Activated CD4-positive, alpha-beta T cell treated with anti-CD3 and anti-CD28 coated beads, Interleukin-2, amount 50 U/mL, for 1 hour (primary cell): ENCODE results near the gene ZBTB7A.
"Not testable (repeated sequence)": the region's sequence is repeated elsewhere in the genome, so short reads cannot be mapped to it uniquely, and the experiment has no call there.

Experiments used
- DNase-seq: peaks from one replicate; pipeline ENCODE4 v3.0.0-alpha.2; 2020

ZBTB7A gene

DNA sequence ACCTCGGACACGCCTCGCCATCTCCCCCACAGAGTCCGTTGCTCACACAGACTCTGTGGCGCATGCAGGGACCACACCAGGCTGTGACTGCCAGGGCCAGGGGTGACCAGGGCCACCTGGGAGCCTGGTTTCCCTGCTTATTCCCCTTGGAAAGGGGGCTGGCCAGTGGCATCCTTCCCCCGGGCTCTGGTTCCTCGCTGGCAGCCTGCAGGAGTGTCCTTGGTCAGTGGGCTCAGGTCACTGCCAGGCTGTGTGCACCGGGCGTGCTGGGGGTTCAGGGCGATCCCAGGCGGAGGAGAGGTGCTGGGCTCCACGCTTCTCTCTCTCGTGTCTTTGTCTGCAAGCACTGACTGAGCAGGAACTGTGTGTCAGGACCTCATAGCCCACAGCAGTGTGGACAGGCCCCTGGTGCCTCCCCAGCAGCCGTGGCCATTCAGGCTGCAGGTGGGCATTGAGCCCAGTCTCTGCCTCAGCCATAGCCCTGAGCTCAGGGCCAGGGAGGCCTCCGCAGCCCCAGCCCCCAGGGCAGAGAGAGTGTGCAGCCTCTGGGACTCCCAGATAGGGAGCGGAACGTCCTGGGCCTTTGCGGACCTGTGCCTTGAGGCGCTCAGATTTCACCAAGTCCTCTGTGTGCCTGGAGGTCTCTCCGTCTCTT is 52.7 kb downstream of the ZBTB7A start:
- DNase-seq = no peak

DNA sequence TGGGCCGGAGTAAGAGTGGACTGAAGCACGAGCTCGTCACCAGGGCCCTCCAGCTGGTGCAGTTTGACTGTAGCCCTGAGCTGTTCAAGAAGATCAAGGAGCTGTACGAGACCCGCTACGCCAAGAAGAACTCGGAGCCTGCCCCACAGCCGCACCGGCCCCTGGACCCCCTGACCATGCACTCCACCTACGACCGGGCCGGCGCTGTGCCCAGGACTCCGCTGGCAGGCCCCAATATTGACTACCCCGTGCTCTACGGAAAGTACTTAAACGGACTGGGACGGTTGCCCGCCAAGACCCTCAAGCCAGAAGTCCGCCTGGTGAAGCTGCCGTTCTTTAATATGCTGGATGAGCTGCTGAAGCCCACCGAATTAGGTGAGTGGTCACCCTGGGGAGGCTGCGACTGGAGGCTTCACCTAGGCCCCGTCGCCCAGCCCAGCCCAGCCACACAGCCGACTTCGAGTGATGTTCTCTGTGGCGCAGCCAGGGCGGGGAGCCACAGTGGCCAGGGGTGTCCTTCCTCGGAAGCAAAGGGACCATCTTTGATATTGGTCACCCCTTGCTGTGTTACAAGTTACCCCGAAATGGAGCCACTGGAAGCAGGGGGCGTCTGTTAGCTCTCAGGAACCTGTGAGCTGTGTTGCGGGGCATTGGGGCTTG is 53.6 kb downstream of the ZBTB7A start:
- DNase-seq = no peak

DNA sequence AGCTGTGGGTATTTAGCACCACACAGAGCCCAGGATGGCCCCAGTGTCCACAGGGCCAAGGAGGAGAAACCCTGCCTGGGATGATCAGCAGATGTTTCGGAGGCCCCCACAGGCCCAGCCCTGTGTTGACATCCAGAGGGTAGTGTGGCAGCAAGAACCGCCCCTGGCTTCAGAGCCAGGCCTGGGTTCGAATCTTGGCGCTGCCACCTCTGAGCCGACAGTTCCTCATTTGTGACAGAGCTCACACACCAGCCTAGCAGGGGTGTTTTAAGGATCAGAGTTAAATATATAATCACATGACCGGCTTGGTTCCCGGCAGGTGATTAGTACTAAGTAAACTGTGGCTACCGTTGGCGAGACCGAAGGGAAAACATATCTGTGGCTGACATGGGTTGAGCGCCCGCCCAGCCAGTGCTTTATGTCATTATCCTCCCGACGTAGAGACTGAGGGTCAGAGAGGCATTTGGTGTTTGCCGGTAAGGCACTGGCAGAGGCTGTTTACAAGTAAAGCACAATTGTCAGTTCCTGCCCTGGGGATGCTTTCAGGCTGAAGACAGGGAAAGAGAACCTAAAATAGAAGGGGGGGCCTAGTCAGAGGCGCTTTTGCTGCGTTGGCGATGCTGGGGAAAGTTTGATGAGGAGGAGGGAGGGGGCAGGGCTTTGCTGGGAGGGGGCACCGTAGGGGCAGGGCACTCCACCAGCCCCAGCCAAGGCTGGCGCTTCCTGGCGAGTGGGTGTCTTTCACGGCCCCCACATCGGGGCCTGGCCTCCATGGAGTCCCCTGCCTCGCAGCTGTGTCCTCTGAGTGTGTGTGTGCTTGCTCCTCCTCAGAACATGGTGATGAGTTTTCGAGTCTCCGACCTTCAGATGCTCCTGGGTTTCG is 54.4 kb downstream of the ZBTB7A start:
- no peak for DNase-seq

DNA sequence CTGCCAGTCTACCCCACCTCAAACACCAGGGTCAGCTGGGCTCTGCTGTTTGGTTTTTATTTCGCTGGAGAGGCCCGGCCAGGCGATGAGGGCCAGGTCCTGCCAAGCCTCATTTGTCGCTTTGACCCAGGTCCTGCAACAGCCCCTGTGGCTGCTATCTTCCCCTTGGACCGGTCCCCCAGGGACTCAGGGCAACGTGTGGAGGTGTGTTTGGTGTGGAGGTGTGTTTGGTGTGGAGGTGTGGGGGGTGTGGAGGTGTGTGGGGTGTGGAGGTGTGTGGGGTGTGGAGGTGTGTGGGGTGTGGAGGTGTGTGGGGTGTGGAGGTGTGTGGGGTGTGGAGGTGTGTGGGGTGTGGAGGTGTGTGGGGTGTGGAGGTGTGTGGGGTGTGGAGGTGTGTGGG is 55.3 kb downstream of the ZBTB7A start:
- not testable (repeated sequence) for DNase-seq

DNA sequence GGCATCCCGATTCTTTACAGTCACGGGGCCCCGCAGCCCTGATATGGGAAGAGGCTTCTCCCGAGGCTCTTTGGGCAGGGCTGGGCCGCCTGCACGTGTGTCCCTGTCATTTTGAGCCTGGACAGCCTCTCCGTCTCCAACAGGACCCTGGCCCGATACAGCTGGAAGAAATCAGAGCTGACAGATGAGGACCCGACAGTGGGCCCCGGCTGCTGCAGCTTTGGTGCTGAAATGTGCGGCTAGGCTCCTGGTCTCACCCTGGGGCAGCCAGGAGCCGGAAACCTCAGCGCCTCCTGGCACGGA is 55.9 kb downstream of the ZBTB7A start:
- DNase-seq = no peak

DNA sequence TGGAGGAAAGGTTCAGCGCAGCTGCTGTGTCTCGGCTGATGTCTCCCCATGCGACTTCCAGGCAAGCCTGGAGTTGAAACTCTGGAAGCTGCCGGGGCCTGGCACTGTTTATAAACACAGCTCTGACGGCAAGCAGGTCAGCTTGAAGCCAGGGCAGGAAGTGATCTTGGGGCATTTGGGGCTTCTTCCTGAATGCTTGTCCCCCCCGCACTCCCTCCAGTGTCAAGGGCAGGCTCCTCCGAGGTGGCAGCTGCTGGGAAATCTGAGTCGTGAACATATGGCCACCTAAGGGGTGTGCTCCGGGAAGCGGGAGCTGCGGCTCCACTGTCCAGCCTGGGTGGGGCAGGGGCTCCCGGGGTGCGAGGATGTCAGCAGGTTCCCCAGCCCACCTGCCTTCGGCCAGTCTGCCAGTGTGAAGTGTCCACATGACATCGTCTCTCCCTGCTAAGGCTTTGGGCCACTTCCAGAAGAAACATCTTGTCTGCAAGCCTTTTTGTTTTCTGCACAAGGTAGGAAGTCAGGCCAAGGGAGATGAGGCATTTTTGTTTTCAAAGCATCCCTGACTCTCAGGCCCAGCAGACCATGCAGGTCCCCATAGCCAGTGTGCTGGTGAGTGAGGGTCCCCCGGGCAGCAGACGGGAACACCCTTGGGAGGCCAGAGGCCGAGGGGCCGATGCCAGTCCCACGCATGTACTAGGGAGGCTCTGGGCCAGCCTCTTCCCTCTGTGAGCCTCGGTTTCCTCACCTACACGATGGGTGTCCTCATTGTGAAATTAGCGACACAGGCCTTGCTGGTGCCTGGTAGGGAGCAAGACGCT is 56.5 kb downstream of the ZBTB7A start:
- DNase-seq = no peak

DNA sequence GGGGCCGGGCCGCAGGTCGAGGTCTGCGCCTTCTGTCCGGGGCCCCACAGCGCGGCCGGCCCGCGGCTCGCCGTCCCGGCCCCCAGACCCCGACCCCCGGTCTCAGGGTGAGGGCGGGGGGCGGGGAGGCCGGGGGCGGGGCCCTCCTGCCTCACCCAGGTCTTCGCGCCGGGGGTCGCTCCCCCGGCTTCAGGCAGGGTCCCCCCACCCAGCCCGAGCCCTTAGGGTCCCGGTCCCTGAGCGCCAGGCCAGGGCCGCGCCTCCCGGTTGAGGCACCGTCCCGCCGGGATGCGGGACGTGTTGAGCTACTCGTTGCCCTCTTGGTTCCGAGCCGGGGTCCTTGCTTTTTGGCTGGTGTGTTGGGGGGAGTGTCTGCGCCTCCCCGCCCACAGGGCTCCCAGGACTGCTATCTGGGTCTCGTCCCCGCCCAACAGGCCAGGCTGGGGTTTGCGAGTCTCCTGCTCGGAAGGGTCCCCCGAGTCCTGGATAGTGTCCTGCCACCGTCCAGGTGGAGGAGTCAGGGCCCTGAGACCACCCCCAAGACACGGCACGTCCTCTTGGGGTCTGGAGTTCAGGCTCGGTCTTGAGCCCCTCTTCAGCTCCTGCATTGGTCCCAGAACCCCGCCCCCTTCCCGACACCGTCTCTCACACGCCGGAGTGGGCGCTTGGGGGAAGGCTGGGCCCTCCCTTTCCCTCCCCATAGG is 58.7 kb downstream of the ZBTB7A start:
- DNase-seq = peak; percentile 19

DNA sequence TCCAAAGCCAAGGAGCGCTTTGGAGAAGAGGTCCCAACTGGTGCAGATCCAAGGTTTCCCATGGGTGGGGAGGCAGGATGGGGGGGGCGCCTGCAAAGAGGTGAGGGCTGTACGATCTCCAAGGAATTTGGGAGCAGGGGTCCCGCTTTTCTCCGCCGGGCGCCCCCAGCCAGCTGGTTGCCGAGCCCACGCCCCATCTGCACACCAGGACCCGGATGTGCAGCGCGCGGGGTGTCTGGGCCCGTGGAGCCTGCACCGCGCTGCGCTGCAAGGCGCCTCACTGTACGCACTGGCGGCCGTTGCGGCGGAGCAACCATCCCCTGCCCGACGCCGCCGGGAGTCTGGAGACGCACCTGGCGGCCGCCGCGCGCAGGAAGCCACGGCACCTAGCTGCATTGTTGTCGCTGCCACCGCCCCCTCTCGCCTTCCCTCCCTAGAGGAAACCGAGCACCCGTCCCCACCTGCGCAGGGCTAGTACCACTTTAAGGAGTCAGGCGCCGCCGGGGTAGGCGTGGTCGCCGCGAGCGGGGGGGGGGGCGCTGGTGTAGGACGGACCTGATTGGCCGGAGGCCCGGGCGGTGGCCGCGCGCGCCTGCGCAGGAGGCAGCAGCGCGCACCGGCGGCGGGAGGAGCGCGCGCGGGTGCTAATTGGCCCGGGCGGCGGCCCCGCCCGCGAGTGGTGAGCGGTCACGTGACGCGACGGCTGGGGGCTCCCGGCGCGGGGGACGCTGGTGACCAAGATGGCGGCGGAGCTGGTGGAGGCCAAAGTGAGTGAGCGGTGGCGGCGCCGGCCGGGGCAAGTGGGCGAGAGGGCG is 59.5 kb downstream of the ZBTB7A start, which contains the start of gene PIAS4:
TSS of gene PIAS4 (plus strand) at position 716 of the 815 bp plus-strand sequence. CDS start at position 741, 25 bp downstream.
- DNase-seq = peak; percentile 95

DNA sequence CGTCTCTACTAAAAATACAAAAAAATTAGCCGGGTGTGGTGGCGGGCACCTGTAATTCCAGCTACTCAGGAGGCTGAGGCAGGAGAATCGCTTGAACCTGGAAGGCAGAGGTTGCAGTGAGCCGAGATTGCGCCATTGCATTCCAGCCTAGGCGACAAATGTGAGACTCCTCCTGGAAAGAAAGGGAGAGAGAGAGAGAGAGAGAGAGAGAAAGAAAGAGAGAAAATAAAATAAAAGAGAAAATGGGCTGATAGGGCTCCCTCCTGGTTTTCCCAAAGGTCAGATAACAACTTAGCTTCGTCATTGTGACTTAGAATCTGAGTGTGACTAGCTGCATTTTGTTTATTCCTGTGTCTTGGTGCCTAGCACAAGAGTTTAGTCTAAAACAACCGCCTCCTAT is 61.3 kb downstream of the ZBTB7A start:
- DNase-seq = not testable (repeated sequence)

DNA sequence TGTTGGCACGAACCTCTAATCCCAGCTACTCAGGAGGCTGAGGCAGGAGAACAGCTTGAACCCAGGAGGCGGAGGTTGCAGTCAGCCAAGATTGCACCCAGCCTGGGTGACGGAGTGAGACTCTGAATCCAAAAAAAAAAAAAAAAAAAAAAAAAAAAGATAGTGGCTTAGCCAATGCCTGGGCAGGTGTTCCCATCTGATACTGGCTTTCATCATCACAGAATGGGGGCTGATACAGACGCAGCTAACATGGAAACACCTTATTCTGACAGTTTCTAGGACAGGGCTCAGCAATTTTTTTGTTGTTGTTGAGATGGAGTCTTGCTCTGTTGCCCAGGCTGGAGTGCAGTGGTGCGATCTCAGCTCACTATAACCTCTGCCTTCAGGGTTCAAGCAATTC is 65.9 kb downstream of the ZBTB7A start:
- not testable (repeated sequence) for DNase-seq

DNA sequence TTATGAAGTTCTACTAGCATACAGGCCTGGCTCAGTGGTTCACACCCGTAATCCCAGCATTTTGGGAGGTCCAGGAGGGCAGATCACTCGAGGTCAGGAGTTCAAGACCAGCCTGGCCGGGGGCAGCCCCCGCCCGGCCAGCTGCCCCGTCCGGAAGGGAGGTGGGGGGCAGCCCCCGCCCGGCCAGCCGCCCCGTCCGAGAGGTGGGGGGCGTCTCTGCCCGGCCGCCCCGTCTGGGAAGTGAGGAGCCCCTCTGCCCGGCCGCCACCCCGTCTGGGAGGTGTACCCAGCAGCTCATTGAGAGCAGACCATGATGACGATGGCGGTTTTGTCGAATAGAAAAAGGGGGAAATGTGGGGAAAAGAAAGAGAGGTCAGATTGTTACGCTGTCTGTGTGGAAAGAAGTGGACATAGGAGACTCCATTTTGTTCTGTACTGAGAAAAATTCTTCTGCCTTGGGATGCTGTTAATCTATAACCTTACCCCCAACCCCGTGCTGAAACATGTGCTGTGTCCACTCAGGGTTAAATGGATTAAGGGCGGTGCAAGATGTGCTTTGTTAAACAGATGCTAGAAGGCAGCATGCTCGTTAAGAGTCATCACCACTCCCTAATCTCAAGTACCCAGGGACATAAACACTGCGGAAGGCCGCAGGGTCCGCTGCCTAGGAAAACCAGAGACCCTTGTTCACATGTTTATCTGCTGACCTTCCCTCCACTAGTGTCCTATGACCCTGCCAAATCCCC is 67.9 kb downstream of the ZBTB7A start:
- not testable (repeated sequence) for DNase-seq

DNA sequence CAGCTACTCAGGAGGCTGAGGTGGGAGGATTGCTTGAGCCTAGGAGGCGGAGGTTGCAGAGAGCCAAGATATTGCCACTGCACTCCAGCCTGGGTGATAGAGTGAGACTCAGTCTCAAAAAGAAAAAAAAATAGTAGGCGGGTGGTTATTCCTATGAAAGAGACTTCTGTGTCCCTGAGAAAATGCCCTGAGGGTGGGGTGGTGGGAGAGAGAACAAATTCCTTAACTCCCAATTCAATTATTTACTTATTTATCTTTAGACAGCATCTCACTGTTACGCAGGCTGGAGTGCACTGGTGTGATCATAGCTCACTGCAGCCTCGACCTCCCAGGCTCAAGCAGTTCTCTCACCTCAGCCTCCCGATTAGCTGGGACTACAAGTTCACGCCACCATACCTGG is 71.1 kb downstream of the ZBTB7A start:
- DNase-seq = no peak
